SK-N-SH (cell line): ENCODE measurements around the gene LACTB. TPM values are rescaled to one million over a fixed set of nuclear protein-coding genes. Genes with fewer than 3 reads are reported as not detected.
A peak's percentile ranks its signal among the peaks of the same experiment; 100 is the strongest.

Experiments used
- CTCF ChIA-PET: fragments of 300-600, 350-600 bp; formaldehyde crosslinking; extraction: SDS; loops from one replicate; lab custom pipeline; 2021; lab: Yijun Ruan, JAX
- POLR2A ChIA-PET: fragments of 350-600 bp; sonication (Branson Sonifier 250); formaldehyde crosslinking; extraction: SDS; loops from one replicate; lab custom pipeline; 2020; ENCODE audit warnings: antibody characterized with exemption, inconsistent platforms; lab: Yijun Ruan, JAX
- DNase-seq: peaks from one replicate; pipeline ENCODE4 v3.0.0; 2012
- H2AFZ ChIP-seq: fragments of 200-600 bp; sonication (generic); 2 replicates; pipeline ENCODE4 v1.8.1; 2016; ENCODE audit warnings: antibody characterized with exemption, mild to moderate bottlenecking, low read depth
- H3F3A ChIP-seq: fragments of 200-600 bp; sonication (generic); replicated peaks from 2 replicates; pipeline ENCODE3; 2016; ENCODE audit warnings: antibody characterized with exemption, mild to moderate bottlenecking; ENCODE audit not compliant: insufficient read depth
- H3K27ac ChIP-seq, 2 experiments: fragments of 200-500 bp in 1 of 2; fragments of 200-600 bp in 1 of 2; sonication (Bioruptor generic) in 1 of 2; sonication (generic), shearing (Covaris generic) in 1 of 2; 2 replicates each; pipeline versions ENCODE4 v1.5.1 to v1.6.1; 2014 to 2016; ENCODE audit warnings: low read depth in 2 of 2, inconsistent platforms in 1 of 2, low read length in 1 of 2, mild to moderate bottlenecking in 1 of 2, mixed read lengths in 1 of 2
- H3K27me3 ChIP-seq: fragments of 200-600 bp; sonication (generic), shearing (Covaris generic); 2 replicates; pipeline ENCODE4 v1.6.1; 2016; ENCODE audit warnings: mixed run types; ENCODE audit not compliant: insufficient read depth
- H3K36me3 ChIP-seq, 2 experiments: fragments of 200-500 bp in 1 of 2; fragments of 200-600 bp in 1 of 2; sonication (Bioruptor generic) in 1 of 2; sonication (generic) in 1 of 2; replicated peaks in 1 of 2; 2 replicates each; pipeline versions ENCODE3 to v1.5.1; 2014 to 2016; ENCODE audit warnings: low read length in 1 of 2, mild to moderate bottlenecking in 1 of 2; ENCODE audit not compliant: insufficient read depth in 2 of 2, control insufficient read depth in 1 of 2
- H3K4me1 ChIP-seq, 2 experiments: fragments of 200-500 bp in 1 of 2; fragments of 200-600 bp in 1 of 2; sonication (Bioruptor generic) in 1 of 2; sonication (generic), shearing (Covaris generic) in 1 of 2; 2 replicates each; pipeline versions ENCODE4 v1.5.1 to v1.6.1; 2014 to 2016; ENCODE audit warnings: low read depth in 1 of 2, low read length in 1 of 2, mixed run types in 1 of 2; ENCODE audit not compliant: insufficient read depth in 2 of 2, control insufficient read depth in 1 of 2
- H3K4me2 ChIP-seq: fragments of 200-600 bp; sonication (generic), shearing (Covaris generic); 2 replicates; pipeline ENCODE4 v1.6.1; 2017; ENCODE audit warnings: mixed run types
- H3K4me3 ChIP-seq, 2 experiments: fragments of 200-500 bp in 1 of 2; fragments of 200-600 bp in 1 of 2; sonication (Bioruptor generic) in 1 of 2; sonication (generic), shearing (Covaris generic) in 1 of 2; 2 replicates each; pipeline versions ENCODE4 v1.5.1 to v1.8.1; 2014 to 2016; ENCODE audit warnings: low read depth in 2 of 2, inconsistent platforms in 1 of 2, low read length in 1 of 2, mild to moderate bottlenecking in 1 of 2, mixed read lengths in 1 of 2, moderate library complexity in 1 of 2
- H3K79me2 ChIP-seq: fragments of 200-600 bp; sonication (generic); 2 replicates; pipeline ENCODE4 v1.8.1; 2017; ENCODE audit warnings: mild to moderate bottlenecking; ENCODE audit not compliant: insufficient read depth
- H3K9ac ChIP-seq: fragments of 200-600 bp; sonication (generic); 2 replicates; pipeline ENCODE4 v1.6.1; 2017; ENCODE audit warnings: mixed run types
- H3K9me2 ChIP-seq: fragments of 200-600 bp; sonication (generic); 2 replicates; pipeline ENCODE4 v1.6.1; 2017; ENCODE audit warnings: mixed run types
- H3K9me3 ChIP-seq: fragments of 200-600 bp; sonication (generic); 2 replicates; pipeline ENCODE4 v1.6.1; 2017; ENCODE audit warnings: mixed run types, mild to moderate bottlenecking, moderate library complexity
- H4K20me1 ChIP-seq: fragments of 200-600 bp; sonication (generic); 2 replicates; pipeline ENCODE4 v1.6.1; 2017; ENCODE audit warnings: mild to moderate bottlenecking, mixed run types; ENCODE audit not compliant: insufficient read depth
- ELF1 ChIP-seq: IDR thresholded peaks from 2 replicates; pipeline ENCODE4 v1.4.0; 2012
- FOXJ3 ChIP-seq: sonication (generic); formaldehyde crosslinking; IDR thresholded peaks from 2 replicates; pipeline ENCODE4 v1.5.1; 2020; ENCODE audit warnings: mild to moderate bottlenecking, missing genetic modification reagents
- FOXM1 ChIP-seq: IDR thresholded peaks from 2 replicates; pipeline ENCODE4 v1.4.0; 2012; ENCODE audit warnings: low read depth, mild to moderate bottlenecking
- MXI1 ChIP-seq: IDR thresholded peaks from 2 replicates; pipeline ENCODE4 v1.6.1; 2012; ENCODE audit warnings: mild to moderate bottlenecking, low read depth, low read length, improper control_type of control experiment
- NRF1 ChIP-seq: IDR thresholded peaks from 2 replicates; pipeline ENCODE4 v1.6.1; 2012; ENCODE audit warnings: low read depth, mild to moderate bottlenecking, low read length
- POLR2AphosphoS5 ChIP-seq: IDR thresholded peaks from 2 replicates; pipeline ENCODE4 v1.6.1; 2012; ENCODE audit warnings: low read depth, low read length
- SIN3A ChIP-seq: IDR thresholded peaks from 2 replicates; pipeline ENCODE4 v1.6.1; 2012; ENCODE audit warnings: low read depth, mild to moderate bottlenecking, low read length, moderate library complexity, borderline replicate concordance
- TAF1 ChIP-seq: IDR thresholded peaks from 2 replicates; pipeline ENCODE4 v1.6.1; 2012; ENCODE audit warnings: low read depth, mild to moderate bottlenecking, low read length, moderate library complexity, borderline replicate concordance
- TCF12 ChIP-seq: IDR thresholded peaks from 2 replicates; pipeline ENCODE4 v1.4.0; 2012
- YY1 ChIP-seq: IDR thresholded peaks from 2 replicates; pipeline ENCODE4 v1.4.0; 2012; ENCODE audit warnings: low read depth, mild to moderate bottlenecking
- ZBTB33 ChIP-seq: IDR thresholded peaks from 2 replicates; pipeline ENCODE4 v1.4.0; 2012; ENCODE audit warnings: low read depth, borderline replicate concordance
- WGBS: methylation state at CpG from one replicate; pipeline ENCODE4 v1.1.6; 2017; ENCODE audit warnings: low lambda C conversion rate; 5-methylcytosine and 5-hydroxymethylcytosine counted together
- polyA plus RNA-seq, 3 experiments: library from polyadenylated mRNA; depleted of rRNA; stranded (reverse); fragments of >200 nt; gene quantifications; 2 replicates each; pipeline ENCODE4 v1.2.3, GENCODE V29; 2012

LACTB gene
- polyA plus RNA-seq, 1 of the 3 experiments (the other 2 are of a cell fraction): 23.3 TPM

- Histone ChIP-seq H2AFZ (no peak overlapping the region), H3K79me2 (no peaks in the 10 kb centered on the region), H3K4me1 (no peaks in the 10 kb centered on the region; a peak in 1 of 4 replicates), H4K20me1 (no peaks in the 10 kb centered on the region), H3F3A (no peaks in the 10 kb centered on the region), H3K9ac (no peak overlapping the region), H3K27ac (no peak overlapping the region)
- CTCF ChIA-PET: interaction anchor here (0.5 to 1.2 kb wide), 5 partner anchors 9 to 378 kb away, joined by 3 to 4 read pairs (median 3); no protein-coding TSS in a partner anchor
- DNase-seq: no peak
- TF ChIP-seq POLR2AphosphoS5: no peak
- TF ChIP-seq FOXJ3: no peak
- 0 out of 2 replicates have a peak, but pooled peaks have one; percentile 9 for TF ChIP-seq ELF1
- TF ChIP-seq, all 33 proteins: peak for 1
- Histone ChIP-seq H3K27me3 (no peaks in the 10 kb centered on the region), H3K9me2 (no peaks in the 10 kb centered on the region), H3K36me3 (no peaks in the 10 kb centered on the region), H3K4me3 (no peak overlapping the region), H3K4me2 (no peak overlapping the region), H3K9me3 (no peaks in the 10 kb centered on the region)
- POLR2A ChIA-PET: no interaction called here
- 97% methylated on average over 2 of the region's 2 CpGs for WGBS
Measured at GRCh38 chr15:63166219-63166618, 44.6 kb downstream of the LACTB start.

DNA sequence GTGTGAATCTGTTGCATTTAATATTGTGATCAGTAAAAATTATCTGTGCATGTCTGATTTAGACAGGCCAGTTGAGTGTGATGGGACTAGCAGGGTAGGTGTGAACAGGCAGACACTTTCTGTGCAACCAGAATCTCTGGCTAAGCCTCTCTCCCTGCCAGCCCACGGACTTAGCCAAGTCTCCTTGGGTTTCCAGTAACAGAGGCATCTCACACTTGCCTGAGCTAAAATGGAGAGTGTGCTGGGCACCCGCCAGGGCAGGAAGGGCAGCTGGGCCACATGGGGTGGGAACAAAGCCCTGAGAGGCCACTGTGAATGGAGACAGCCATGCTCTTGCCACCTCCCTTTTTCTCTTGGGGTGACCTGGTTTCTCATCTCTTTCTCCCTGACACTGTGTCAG, 48.1 kb downstream of the LACTB start:
- CTCF ChIA-PET: no interaction called here
- no peak overlapping the region for H3K4me2 ChIP-seq

DNA sequence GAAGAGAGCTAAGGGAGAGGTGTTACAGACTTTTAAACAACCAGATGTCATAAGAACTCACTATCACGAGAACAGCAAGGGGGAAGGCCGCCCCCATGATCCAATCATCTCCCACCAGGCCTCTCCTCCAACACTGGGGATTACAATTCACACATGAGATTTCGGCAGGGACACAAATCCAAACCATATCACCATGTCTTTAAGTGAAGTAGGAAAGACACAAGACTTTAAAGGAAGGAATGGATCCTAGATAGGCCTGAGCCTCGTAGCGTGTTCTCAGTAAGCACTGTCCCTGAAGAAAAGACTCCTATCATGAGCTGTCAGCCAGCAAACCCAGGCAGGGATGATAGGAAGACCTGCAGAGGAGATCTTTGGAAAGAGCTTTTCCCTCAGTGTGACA, 50.7 kb downstream of the LACTB start:
- Histone ChIP-seq H4K20me1 (no peaks in the 10 kb centered on the region), H3K9ac (no peak overlapping the region), H3K9me2 (no peaks in the 10 kb centered on the region), H3K36me3 (no peaks in the 10 kb centered on the region), H3F3A (no peaks in the 10 kb centered on the region), H3K4me2 (no peak overlapping the region), H3K27me3 (no peaks in the 10 kb centered on the region), H2AFZ (no peak overlapping the region), H3K4me1 (no peaks in the 10 kb centered on the region), H3K9me3 (no peaks in the 10 kb centered on the region), H3K79me2 (no peaks in the 10 kb centered on the region), H3K4me3 (no peak overlapping the region), H3K27ac (no peak overlapping the region)
- TF ChIP-seq TCF12: no peak
- TF ChIP-seq SIN3A: no peak
- no peak for TF ChIP-seq POLR2AphosphoS5
- no peak for TF ChIP-seq NRF1
- no peak for TF ChIP-seq MXI1
- POLR2A ChIA-PET: no interaction called here
- CTCF ChIA-PET: interaction anchor here (1.3 kb wide), 1 partner anchor 52 kb away, joined by 3 read pairs; no protein-coding TSS in a partner anchor
- no peak for DNase-seq
- WGBS: 94% methylated on average over 5 of the region's 5 CpGs

More for the DNA sequence above, 48.1 kb downstream of the LACTB start:
- POLR2A ChIA-PET: no interaction called here
- DNase-seq: no peak
- TF ChIP-seq TAF1 (no peak), FOXM1 (no peak), YY1 (no peak), MXI1 (no peak), ZBTB33 (no peak)
- H3K9ac ChIP-seq: no peak overlapping the region
- H3K36me3 ChIP-seq: no peaks in the 10 kb centered on the region
- no peaks in the 10 kb centered on the region for H4K20me1 ChIP-seq
- H3K4me1 ChIP-seq: no peaks in the 10 kb centered on the region; a peak in 1 of 4 replicates
- H3K9me2 ChIP-seq: no peaks in the 10 kb centered on the region
- H3K27me3 ChIP-seq: no peaks in the 10 kb centered on the region
- H3K9me3 ChIP-seq: no peaks in the 10 kb centered on the region
- no peak overlapping the region for H2AFZ ChIP-seq
- H3F3A ChIP-seq: no peaks in the 10 kb centered on the region
- H3K79me2 ChIP-seq: no peaks in the 10 kb centered on the region
- no peak overlapping the region for H3K4me3 ChIP-seq
- H3K27ac ChIP-seq: no peak overlapping the region
- WGBS: 93% methylated on average over 2 of the region's 2 CpGs
